Measurements from ENCODE around the gene KIF26B. TPM values are rescaled to one million over a fixed set of nuclear protein-coding genes. Genes with fewer than 3 reads are reported as not detected.

Gene KIF26B
- total and polyA plus RNA-seq, 2 experiments from 2014 or later = 0.03 to 0.76 TPM

DNA sequence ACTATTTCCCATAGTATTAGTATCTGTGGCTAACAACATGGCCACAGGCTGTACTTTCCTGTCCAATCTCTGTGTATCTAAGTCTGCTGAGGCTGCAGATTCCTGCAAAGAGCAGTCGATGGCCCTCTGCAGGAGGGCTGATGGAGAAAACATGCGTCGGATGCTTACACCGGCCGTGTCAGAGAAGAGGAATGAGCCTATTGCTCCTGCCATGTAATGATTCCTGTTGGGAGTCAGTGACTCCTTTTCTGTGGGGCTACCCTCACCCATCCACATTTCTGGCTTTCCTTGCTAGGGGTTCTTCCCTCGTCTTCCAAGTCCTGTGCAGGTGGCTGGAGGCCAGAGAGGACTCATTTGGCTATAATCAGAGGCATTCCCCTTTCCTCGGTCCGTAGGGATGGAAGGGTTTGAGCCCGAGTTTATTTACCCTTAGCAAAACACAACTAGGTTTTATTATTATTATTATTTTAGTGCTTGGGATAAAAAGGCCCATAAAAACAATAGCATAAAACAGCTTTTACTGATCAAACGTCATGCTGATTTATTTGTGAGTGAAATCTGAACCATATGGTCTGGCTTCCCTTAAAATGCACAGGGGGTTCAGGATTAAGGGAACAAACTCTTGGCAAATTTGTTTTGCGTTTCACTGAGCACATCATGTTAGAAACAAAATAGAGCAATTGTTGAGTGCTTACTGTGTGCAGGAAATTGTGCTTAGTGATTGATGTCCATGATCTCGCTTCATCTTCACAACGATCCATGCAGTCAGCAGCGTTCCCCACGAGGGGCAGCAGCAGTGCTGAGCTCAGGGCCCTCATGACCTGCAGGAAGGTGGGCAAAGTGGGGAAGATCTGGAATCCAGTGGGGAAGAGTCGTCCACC lies 70.8 kb downstream of the KIF26B start:
- no peaks in the 10 kb centered on the region for H3K36me3 Mint-ChIP-seq (ENCODE audit: low read depth)
- H3K27ac Mint-ChIP-seq = no peak overlapping the region
- no peak overlapping the region for H2AFZ ChIP-seq
- no peaks in the 10 kb centered on the region for H3K36me3 ChIP-seq (ENCODE audit: insufficient read depth)
- no peak for TF ChIP-seq POLR2AphosphoS5 (IDR thresholded peaks at IDR 0.05; ENCODE audit: low read depth)
- no peak for TF ChIP-seq STAT1 (IDR thresholded peaks at IDR 0.05; ENCODE audit: unreplicated experiment)
- TF ChIP-seq NANOG (IDR thresholded peaks at IDR 0.05; ENCODE audit: borderline replicate concordance) = no peak
- no peak for TF ChIP-seq CTCF (conservative IDR thresholded peaks at IDR 0.05; ENCODE audit: low read depth in 2 of 2)
- no peak for TF ChIP-seq ZNF331 (CRISPR knock-in tag; IDR thresholded peaks at IDR 0.05; ENCODE audit: low read depth)
- peak; percentile 76 for ATAC-seq
- H3K79me2 ChIP-seq (replicated peaks; ENCODE audit: insufficient read depth) = no peaks in the 10 kb centered on the region
- no peak overlapping the region for H3K4me3 ChIP-seq
- H3K9me3 Mint-ChIP-seq = no peaks in the 10 kb centered on the region
- no peaks in the 10 kb centered on the region for H3F3A ChIP-seq (replicated peaks; ENCODE audit: low read depth)
- no peaks in the 10 kb centered on the region for H3K27me3 Mint-ChIP-seq (ENCODE audit: insufficient read depth, low read depth, poor library complexity)
- no peaks in the 10 kb centered on the region for H3K9me2 ChIP-seq (ENCODE audit: insufficient read depth)
- H4K20me1 ChIP-seq (replicated peaks; ENCODE audit: insufficient read depth) = no peaks in the 10 kb centered on the region
- peaks cover 11% of the 10 kb centered on the region for H3K4me1 Mint-ChIP-seq
- no peaks in the 10 kb centered on the region for H3K4me1 ChIP-seq (ENCODE audit: insufficient read depth)
- no peaks in the 10 kb centered on the region for H3K27me3 ChIP-seq (ENCODE audit: insufficient read depth)
- no peak for DNase-seq (ENCODE audit: low spot score)
- H3K27ac ChIP-seq (ENCODE audit: low read depth) = no peak overlapping the region
- no peak overlapping the region for H3K4me3 Mint-ChIP-seq
- H3K4me2 ChIP-seq = no peak overlapping the region

DNA sequence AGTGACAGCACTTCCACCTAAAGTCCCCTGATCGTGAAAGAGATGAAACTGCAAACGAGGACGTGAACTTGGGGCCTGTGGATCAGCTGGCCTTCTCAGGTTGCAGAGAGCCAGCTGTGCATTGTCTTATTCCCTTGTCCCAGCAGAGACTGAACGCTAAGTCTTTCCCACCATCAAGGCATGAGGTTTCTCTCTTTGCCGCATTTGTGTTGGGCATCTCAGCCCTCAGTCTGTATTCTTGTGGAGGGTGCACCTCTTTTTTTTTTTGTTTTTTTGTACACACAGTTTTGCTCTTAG lies 71.4 kb downstream of the KIF26B start:
- no peak overlapping the region for H3K27ac Mint-ChIP-seq
- Histone ChIP-seq H2AFZ (no peak overlapping the region), H4K20me1 (replicated peaks; ENCODE audit: insufficient read depth) (no peaks in the 10 kb centered on the region)
- no peak for TF ChIP-seq ZNF331 (CRISPR knock-in tag; IDR thresholded peaks at IDR 0.05; ENCODE audit: low read depth)
- TF ChIP-seq, protein P1, sequence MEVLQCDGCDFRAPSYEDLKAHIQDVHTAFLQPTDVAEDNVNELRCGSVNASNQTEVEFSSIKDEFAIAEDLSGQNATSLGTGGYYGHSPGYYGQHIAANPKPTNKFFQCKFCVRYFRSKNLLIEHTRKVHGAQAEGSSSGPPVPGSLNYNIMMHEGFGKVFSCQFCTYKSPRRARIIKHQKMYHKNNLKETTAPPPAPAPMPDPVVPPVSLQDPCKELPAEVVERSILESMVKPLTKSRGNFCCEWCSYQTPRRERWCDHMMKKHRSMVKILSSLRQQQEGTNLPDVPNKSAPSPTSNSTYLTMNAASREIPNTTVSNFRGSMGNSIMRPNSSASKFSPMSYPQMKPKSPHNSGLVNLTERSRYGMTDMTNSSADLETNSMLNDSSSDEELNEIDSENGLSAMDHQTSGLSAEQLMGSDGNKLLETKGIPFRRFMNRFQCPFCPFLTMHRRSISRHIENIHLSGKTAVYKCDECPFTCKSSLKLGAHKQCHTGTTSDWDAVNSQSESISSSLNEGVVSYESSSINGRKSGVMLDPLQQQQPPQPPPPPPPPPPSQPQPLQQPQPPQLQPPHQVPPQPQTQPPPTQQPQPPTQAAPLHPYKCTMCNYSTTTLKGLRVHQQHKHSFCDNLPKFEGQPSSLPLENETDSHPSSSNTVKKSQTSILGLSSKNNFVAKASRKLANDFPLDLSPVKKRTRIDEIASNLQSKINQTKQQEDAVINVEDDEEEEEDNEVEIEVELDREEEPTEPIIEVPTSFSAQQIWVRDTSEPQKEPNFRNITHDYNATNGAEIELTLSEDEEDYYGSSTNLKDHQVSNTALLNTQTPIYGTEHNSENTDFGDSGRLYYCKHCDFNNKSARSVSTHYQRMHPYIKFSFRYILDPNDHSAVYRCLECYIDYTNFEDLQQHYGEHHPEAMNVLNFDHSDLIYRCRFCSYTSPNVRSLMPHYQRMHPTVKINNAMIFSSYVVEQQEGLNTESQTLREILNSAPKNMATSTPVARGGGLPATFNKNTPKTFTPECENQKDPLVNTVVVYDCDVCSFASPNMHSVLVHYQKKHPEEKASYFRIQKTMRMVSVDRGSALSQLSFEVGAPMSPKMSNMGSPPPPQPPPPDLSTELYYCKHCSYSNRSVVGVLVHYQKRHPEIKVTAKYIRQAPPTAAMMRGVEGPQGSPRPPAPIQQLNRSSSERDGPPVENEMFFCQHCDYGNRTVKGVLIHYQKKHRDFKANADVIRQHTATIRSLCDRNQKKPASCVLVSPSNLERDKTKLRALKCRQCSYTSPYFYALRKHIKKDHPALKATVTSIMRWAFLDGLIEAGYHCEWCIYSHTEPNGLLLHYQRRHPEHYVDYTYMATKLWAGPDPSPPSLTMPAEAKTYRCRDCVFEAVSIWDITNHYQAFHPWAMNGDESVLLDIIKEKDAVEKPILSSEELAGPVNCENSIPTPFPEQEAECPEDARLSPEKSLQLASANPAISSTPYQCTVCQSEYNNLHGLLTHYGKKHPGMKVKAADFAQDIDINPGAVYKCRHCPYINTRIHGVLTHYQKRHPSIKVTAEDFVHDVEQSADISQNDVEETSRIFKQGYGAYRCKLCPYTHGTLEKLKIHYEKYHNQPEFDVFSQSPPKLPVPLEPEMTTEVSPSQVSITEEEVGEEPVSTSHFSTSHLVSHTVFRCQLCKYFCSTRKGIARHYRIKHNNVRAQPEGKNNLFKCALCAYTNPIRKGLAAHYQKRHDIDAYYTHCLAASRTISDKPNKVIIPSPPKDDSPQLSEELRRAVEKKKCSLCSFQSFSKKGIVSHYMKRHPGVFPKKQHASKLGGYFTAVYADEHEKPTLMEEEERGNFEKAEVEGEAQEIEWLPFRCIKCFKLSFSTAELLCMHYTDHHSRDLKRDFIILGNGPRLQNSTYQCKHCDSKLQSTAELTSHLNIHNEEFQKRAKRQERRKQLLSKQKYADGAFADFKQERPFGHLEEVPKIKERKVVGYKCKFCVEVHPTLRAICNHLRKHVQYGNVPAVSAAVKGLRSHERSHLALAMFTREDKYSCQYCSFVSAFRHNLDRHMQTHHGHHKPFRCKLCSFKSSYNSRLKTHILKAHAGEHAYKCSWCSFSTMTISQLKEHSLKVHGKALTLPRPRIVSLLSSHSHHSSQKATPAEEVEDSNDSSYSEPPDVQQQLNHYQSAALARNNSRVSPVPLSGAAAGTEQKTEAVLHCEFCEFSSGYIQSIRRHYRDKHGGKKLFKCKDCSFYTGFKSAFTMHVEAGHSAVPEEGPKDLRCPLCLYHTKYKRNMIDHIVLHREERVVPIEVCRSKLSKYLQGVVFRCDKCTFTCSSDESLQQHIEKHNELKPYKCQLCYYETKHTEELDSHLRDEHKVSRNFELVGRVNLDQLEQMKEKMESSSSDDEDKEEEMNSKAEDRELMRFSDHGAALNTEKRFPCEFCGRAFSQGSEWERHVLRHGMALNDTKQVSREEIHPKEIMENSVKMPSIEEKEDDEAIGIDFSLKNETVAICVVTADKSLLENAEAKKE (CRISPR knock-in tag; IDR thresholded peaks at IDR 0.05) = no peak
- TF ChIP-seq CTCF (conservative IDR thresholded peaks at IDR 0.05; ENCODE audit: low read depth in 2 of 2) = no peak
- no peak for TF ChIP-seq CREB1 (CRISPR knock-in tag; IDR thresholded peaks at IDR 0.05; ENCODE audit: low read depth)
- no peak for TF ChIP-seq ZNF114 (CRISPR knock-in tag; IDR thresholded peaks at IDR 0.05)
- no peak for TF ChIP-seq ETS1 (IDR thresholded peaks at IDR 0.05)
- no peak for TF ChIP-seq EZH2 (IDR thresholded peaks at IDR 0.05; ENCODE audit: low read depth, unreplicated experiment)

More for the DNA sequence above, 71.4 kb downstream of the KIF26B start:
- H3K4me1 Mint-ChIP-seq = peaks cover 11% of the 10 kb centered on the region
- H3K36me3 ChIP-seq (ENCODE audit: insufficient read depth) = no peaks in the 10 kb centered on the region
- no peak overlapping the region for H3K27ac ChIP-seq (ENCODE audit: low read depth)
- H3K9me3 Mint-ChIP-seq = no peaks in the 10 kb centered on the region
- no peaks in the 10 kb centered on the region for H3K36me3 Mint-ChIP-seq (ENCODE audit: low read depth)
- H3K4me1 ChIP-seq (ENCODE audit: insufficient read depth) = no peaks in the 10 kb centered on the region
- H3K9me2 ChIP-seq (ENCODE audit: insufficient read depth) = no peaks in the 10 kb centered on the region
- H3F3A ChIP-seq (replicated peaks; ENCODE audit: low read depth) = no peaks in the 10 kb centered on the region
- H3K79me2 ChIP-seq (replicated peaks; ENCODE audit: insufficient read depth) = no peaks in the 10 kb centered on the region
- H3K4me3 Mint-ChIP-seq = no peak overlapping the region
- no peaks in the 10 kb centered on the region for H3K27me3 ChIP-seq (ENCODE audit: insufficient read depth)
- no peak overlapping the region for H3K4me2 ChIP-seq
- no peak overlapping the region for H3K4me3 ChIP-seq
- no peak for DNase-seq (ENCODE audit: low spot score)
- peak; percentile 38; the same call in 2 of the 3 replicates for ATAC-seq
- H3K27me3 Mint-ChIP-seq (ENCODE audit: insufficient read depth, low read depth, poor library complexity) = no peaks in the 10 kb centered on the region
